Kidney (tissue), 14 donors: Measurements from ENCODE around the gene NHSL2. TPM values are rescaled to one million over a fixed set of nuclear protein-coding genes. Genes with fewer than 3 reads are reported as not detected.

Experiments
- DNase-seq, 5 donors: peaks; one replicate each; pipeline ENCODE4 v3.0.0-alpha.2; 2013 to 2020
- FAIRE-seq: peaks from 2 replicates; lab custom pipeline; 2012; peaks lifted over from hg19 to GRCh38; lab: Jason Lieb, UNC
- H3K27ac ChIP-seq, 2 donors: one replicate each; pipeline ENCODE4 v1.7.0; 2013; ENCODE audit warnings: low read depth in 2 of 2, low read length in 2 of 2, inconsistent platforms in 1 of 2
- H3K27me3 ChIP-seq: one replicate; pipeline ENCODE4 v1.7.1; 2013; ENCODE audit warnings: low read length, inconsistent platforms; ENCODE audit not compliant: control insufficient read depth, insufficient read depth
- H3K36me3 ChIP-seq, 3 donors: one replicate each; pipeline versions ENCODE4 v1.7.0 to v1.7.1; 2013; ENCODE audit warnings: low read length in 3 of 3, control low read depth in 1 of 3, inconsistent platforms in 1 of 3; ENCODE audit not compliant: insufficient read depth in 3 of 3, control insufficient read depth in 2 of 3
- H3K4me1 ChIP-seq, 3 donors: one replicate each; pipeline versions ENCODE4 v1.7.0 to v1.7.1; 2013; ENCODE audit warnings: low read length in 3 of 3, inconsistent platforms in 1 of 3, low read depth in 1 of 3; ENCODE audit not compliant: control insufficient read depth in 2 of 3, insufficient read depth in 2 of 3
- H3K4me3 ChIP-seq, 3 donors: one replicate each; pipeline versions ENCODE4 v1.7.0 to v1.8.1; 2013; ENCODE audit warnings: low read length in 3 of 3, control low read depth in 1 of 3, inconsistent platforms in 1 of 3
- H3K9ac ChIP-seq, 3 donors: one replicate each; pipeline versions ENCODE4 v1.7.0 to v1.7.1; 2013; ENCODE audit warnings: low read length in 3 of 3, control low read depth in 1 of 3, inconsistent platforms in 1 of 3
- H3K9me3 ChIP-seq, 3 donors: one replicate each; pipeline versions ENCODE4 v1.7.0 to v1.7.1; 2013; ENCODE audit warnings: low read length in 3 of 3, control low read depth in 1 of 3, inconsistent platforms in 1 of 3; ENCODE audit not compliant: control insufficient read depth in 2 of 3, insufficient read depth in 1 of 3
- CTCF ChIP-seq: IDR thresholded peaks from 3 replicates; pipeline ENCODE4 v1.5.1; 2012; ENCODE audit warnings: mild to moderate bottlenecking, moderate library complexity, borderline replicate concordance; ENCODE audit not compliant: insufficient read depth; ENCODE audit errors: extremely low read depth
- intact Hi-C: fragments of 100-400 bp; cut with DNase I; formaldehyde crosslinking; loops from one replicate; pipeline ENCODE4 v1.11.1; 2022
- polyA plus RNA-seq: library from polyadenylated mRNA; stranded (reverse); fragments of 350-450 nt; fragmentation: Illumina TruSeq; extraction: RNeasy Lipid Tissue Mini Kit (QIAGEN cat#74804); gene quantifications from one replicate; pipeline ENCODE4 v1.2.3, GENCODE V29; 2014; ENCODE audit warnings: low read depth, low replicate concordance; ENCODE audit not compliant: insufficient read depth
- total RNA-seq: library from RNA; stranded (reverse); fragmentation: NEBNext Ultra II Directional; extraction: Animal tissue kit (Norgen Biotek cat#: 25700); gene quantifications from one replicate; pipeline ENCODE4 v1.2.1, GENCODE V29; 2021
- donor health status: control.
- donor health status: control.
- donor health status: control.
- donor health status: control.
- donor health status: control.
- donor health status: DM: yes; HTN: yes; CAD: no.
- donor health status: Normal renal cell carcinoma (clear cell type).

NHSL2 gene
- total and polyA plus RNA-seq, 2 donors from 2014 or later = 1.3 to 10.8 TPM

- H3K27me3 ChIP-seq = peaks cover 5% of the 10 kb centered on the region
- H3K27ac ChIP-seq = no peak overlapping the region
- no peak overlapping the region for H3K4me3 ChIP-seq
- DNase-seq = no peak
- H3K9me3 ChIP-seq = no peaks in the 10 kb centered on the region
- FAIRE-seq = no peak
- H3K36me3 ChIP-seq = no peaks in the 10 kb centered on the region
- intact Hi-C loops = no loop called here
- peaks cover 0 to 5% (median 4%) of the 10 kb centered on the region in 3 donors for H3K4me1 ChIP-seq
- no peak for TF ChIP-seq CTCF
- no peak overlapping the region for H3K9ac ChIP-seq
Measured at GRCh38 chrX:72107320-72107719, 196.7 kb downstream of the NHSL2 start.

GRCh38 chrX:72107841-72108595, 197.4 kb downstream of the NHSL2 start:
- no peaks in the 10 kb centered on the region for H3K36me3 ChIP-seq
- no peak overlapping the region for H3K4me3 ChIP-seq
- H3K9me3 ChIP-seq = no peaks in the 10 kb centered on the region
- H3K27me3 ChIP-seq = peaks cover 5% of the 10 kb centered on the region
- H3K9ac ChIP-seq = no peak overlapping the region
- TF ChIP-seq CTCF = no peak
- no peak for FAIRE-seq
- peaks cover 0 to 3% (median 2%) of the 10 kb centered on the region in 3 donors for H3K4me1 ChIP-seq
- H3K27ac ChIP-seq = no peak overlapping the region
- DNase-seq = no peak
- intact Hi-C loops = no loop called here

- Histone ChIP-seq H3K4me1 (no peaks in the 10 kb centered on the region), H3K36me3 (no peaks in the 10 kb centered on the region), H3K4me3 (no peak overlapping the region), H3K9me3 (no peaks in the 10 kb centered on the region), H3K27me3 (peaks cover 3% of the 10 kb centered on the region), H3K9ac (no peak overlapping the region), H3K27ac (no peak overlapping the region)
- intact Hi-C loops = no loop called here
- no peak for FAIRE-seq
- DNase-seq = no peak
- TF ChIP-seq CTCF = no peak
Measured at GRCh38 chrX:72108666-72109065, 198.0 kb downstream of the NHSL2 start.
